OCI-LY7 (cell line): ENCODE results near the gene FBRSL1.

Experiments
- CTCF ChIP-seq: fragments of 200-600 bp; sonication (generic); conservative IDR thresholded peaks from 2 replicates; pipeline ENCODE4 v1.5.1; 2014; ENCODE audit warnings: mild to moderate bottlenecking, antibody characterized with exemption, low read length, moderate library complexity, mixed read lengths
- EZH2phosphoT487 ChIP-seq: fragments of 200-600 bp; sonication (generic); IDR thresholded peaks from 2 replicates; pipeline ENCODE4 v1.6.1; 2018; ENCODE audit warnings: low read depth, borderline replicate concordance, mild to moderate bottlenecking, mixed run types, antibody characterized with exemption, low read length, moderate library complexity, mixed read lengths

GRCh38 chr12:132495165-132495544 is 5.2 kb downstream of the FBRSL1 start:
- no peak for TF ChIP-seq CTCF
- no peak for TF ChIP-seq EZH2phosphoT487
